Measurements from ENCODE around the gene TRIM46. TPM values are rescaled to one million over a fixed set of nuclear protein-coding genes. Genes with fewer than 3 reads are reported as not detected.
A peak's percentile ranks its signal among the peaks of the same experiment; 100 is the strongest.

Gene TRIM46
- total and polyA plus RNA-seq, 2 of the 13 experiments (the other 11 are each of a cell fraction or from before 2014, with no cell fraction given): 0.04 to 0.09 TPM

- TF ChIP-seq CTCF (CRISPR knock-in tag; IDR thresholded peaks at IDR 0.05): 0 out of 2 replicates have a peak, but pooled peaks have one; percentile 14
- TF ChIP-seq THAP11 (CRISPR knock-in tag; IDR thresholded peaks at IDR 0.05): peak; percentile 66
- peak; percentile 39; the same call in 1 of the 2 replicates for TF ChIP-seq NR1H2 (CRISPR knock-in tag; IDR thresholded peaks at IDR 0.05; ENCODE audit: borderline replicate concordance, low read depth)
- TF ChIP-seq HOXA3 (CRISPR knock-in tag; IDR thresholded peaks at IDR 0.05): peak; percentile 57; the same call in 1 of the 2 replicates
- no peak for TF ChIP-seq MED8 (CRISPR knock-in tag; IDR thresholded peaks at IDR 0.05; ENCODE audit: insufficient replicate concordance)
- no peak for TF ChIP-seq ZNF18 (CRISPR knock-in tag; IDR thresholded peaks at IDR 0.05; ENCODE audit: insufficient replicate concordance)
- peak; percentile 89 for TF ChIP-seq HNF4A (CRISPR knock-in tag; IDR thresholded peaks at IDR 0.05)
- TF ChIP-seq MXD4 (CRISPR knock-in tag; IDR thresholded peaks at IDR 0.05): no peak; the same call in 1 of the 2 replicates
- TF ChIP-seq ISX (CRISPR knock-in tag; conservative IDR thresholded peaks at IDR 0.05): no peak
- TF ChIP-seq MAZ (IDR thresholded peaks at IDR 0.05; ENCODE audit: borderline replicate concordance, low read depth, low read length): no peak
- TF ChIP-seq MAZ (CRISPR knock-in tag; IDR thresholded peaks at IDR 0.05; ENCODE audit: low read depth): 0 out of 2 replicates have a peak, but pooled peaks have one; percentile 27
- no peak for TF ChIP-seq FOXO4 (CRISPR knock-in tag; conservative IDR thresholded peaks at IDR 0.05)
- TF ChIP-seq RCOR2 (CRISPR knock-in tag; IDR thresholded peaks at IDR 0.05): no peak
- no peak for TF ChIP-seq ZSCAN5A (CRISPR knock-in tag; IDR thresholded peaks at IDR 0.05; ENCODE audit: borderline replicate concordance)
- TF ChIP-seq POGZ (CRISPR knock-in tag; IDR thresholded peaks at IDR 0.05): peak; percentile 37; the same call in 1 of the 2 replicates
- TF ChIP-seq SP1 (IDR thresholded peaks at IDR 0.05): no peak
- no peak for TF ChIP-seq SP1 (CRISPR knock-in tag; IDR thresholded peaks at IDR 0.05)
- TF ChIP-seq ZGPAT (CRISPR knock-in tag; IDR thresholded peaks at IDR 0.05): peak; percentile 38; the same call in 1 of the 2 replicates
- no peak for TF ChIP-seq SIN3B (IDR thresholded peaks at IDR 0.05; ENCODE audit: low read length)
- TF ChIP-seq KDM1A (CRISPR knock-in tag; IDR thresholded peaks at IDR 0.05): 0 out of 2 replicates have a peak, but pooled peaks have one; percentile 56
These were observed 4.9 kb downstream of the TRIM46 start (continued) for GRCh38 chr1:155178441-155179111.
